Fibroblast of lung (primary cell): ENCODE measurements around the gene TBC1D19. TPM values are rescaled to one million over a fixed set of nuclear protein-coding genes. Genes with fewer than 3 reads are reported as not detected.
"Not testable (repeated sequence)": the region's sequence is repeated elsewhere in the genome, so short reads cannot be mapped to it uniquely, and the experiment has no call there.

Experiments used
- DNase-seq, 2 donors: peaks; one replicate each; pipeline versions ENCODE4 v3.0.0 to v3.0.0-alpha.2; 2010; ENCODE audit warnings: low read depth in 2 of 2
- H2AFZ ChIP-seq: 2 replicates; pipeline ENCODE4 v1.5.1; 2012; ENCODE audit warnings: low read length, control low read depth, inconsistent platforms
- H3K27ac ChIP-seq: 2 replicates; pipeline ENCODE4 v1.5.1; 2011; ENCODE audit warnings: low read length, control low read depth; ENCODE audit not compliant: insufficient read depth
- H3K27me3 ChIP-seq: 2 replicates; pipeline ENCODE4 v1.5.1; 2011; ENCODE audit warnings: mild to moderate bottlenecking, low read length; ENCODE audit not compliant: control insufficient read depth, insufficient read depth
- H3K36me3 ChIP-seq: 2 replicates; pipeline ENCODE4 v1.5.1; 2011; ENCODE audit warnings: low read length; ENCODE audit not compliant: control insufficient read depth, insufficient read depth
- H3K4me1 ChIP-seq: 2 replicates; pipeline ENCODE4 v1.5.1; 2011; ENCODE audit warnings: low read length; ENCODE audit not compliant: control insufficient read depth, insufficient read depth; ENCODE audit errors: extremely low read depth
- H3K4me2 ChIP-seq: 2 replicates; pipeline ENCODE4 v1.5.1; 2011; ENCODE audit warnings: low read length, control low read depth; ENCODE audit not compliant: insufficient read depth; ENCODE audit errors: extremely low read depth
- H3K4me3 ChIP-seq, 4 experiments: fragments of 200-600 bp in 1 of 4; sonication (generic) in 1 of 4; replicated peaks in 1 of 4; 2 replicates each; pipeline ENCODE4 v1.5.1; 2011 to 2016; ENCODE audit warnings: low read length in 4 of 4, low read depth in 3 of 4, mild to moderate bottlenecking in 3 of 4, control low read depth in 2 of 4, inconsistent platforms in 1 of 4, mixed read lengths in 1 of 4; ENCODE audit not compliant: insufficient read depth in 1 of 4; ENCODE audit errors: control extremely low read depth in 1 of 4
- H3K79me2 ChIP-seq: 2 replicates; pipeline ENCODE4 v1.5.1; 2012; ENCODE audit warnings: mild to moderate bottlenecking, low read length, inconsistent platforms; ENCODE audit not compliant: control insufficient read depth, insufficient read depth
- H3K9ac ChIP-seq: 2 replicates; pipeline ENCODE4 v1.5.1; 2011; ENCODE audit warnings: mild to moderate bottlenecking, low read length, control low read depth; ENCODE audit not compliant: insufficient read depth
- H3K9me3 ChIP-seq: 2 replicates; pipeline ENCODE4 v1.5.1; 2012; ENCODE audit warnings: low read depth, low read length; ENCODE audit not compliant: control insufficient read depth, insufficient read depth
- H4K20me1 ChIP-seq: 2 replicates; pipeline ENCODE4 v1.5.1; 2011; ENCODE audit warnings: low read length; ENCODE audit not compliant: control insufficient read depth, insufficient read depth; ENCODE audit errors: extremely low read depth
- EZH2 ChIP-seq: IDR thresholded peaks from 2 replicates; pipeline ENCODE4 v1.5.1; 2012; ENCODE audit warnings: low read length, control low read depth, mild to moderate bottlenecking; ENCODE audit errors: missing control alignments
- polyA plus RNA-seq, 2 donors: library from polyadenylated mRNA; depleted of rRNA in 1 of 2; stranded (reverse) in 1 of 2; unstranded in 1 of 2; fragments of >200 nt; gene quantifications; 2 replicates each; pipeline ENCODE4 v1.2.1, GENCODE V29; 2011 to 2012; ENCODE audit warnings: missing spikeins in 1 of 2
- total RNA-seq: library from RNA; depleted of rRNA; stranded (reverse); fragments of >200 nt; gene quantifications from 2 replicates; pipeline ENCODE4 v1.2.1, GENCODE V29; 2014
- TF ChIP-seq, protein P1 (sequence below), 2 donors: IDR thresholded peaks in 1 of 2; conservative IDR thresholded peaks in 1 of 2; 1 replicate in 1 of 2; 2 replicates in 1 of 2; pipeline ENCODE4 v1.5.1; 2011 to 2012; ENCODE audit warnings: low read length in 2 of 2, control low read depth in 1 of 2, inconsistent platforms in 1 of 2, low read depth in 1 of 2, mild to moderate bottlenecking in 1 of 2

TBC1D19 gene
- total and polyA plus RNA-seq, 2 donors (not counting 1 experiment from before 2014, with no cell fraction given): 38.2 to 132 TPM

GRCh38 chr4:26621366-26621765, 37.5 kb downstream of the TBC1D19 start:
- Histone ChIP-seq H3K4me1 (peaks cover 3% of the 10 kb centered on the region), H3K9ac (no peak overlapping the region), H3K36me3 (no peaks in the 10 kb centered on the region), H4K20me1 (no peaks in the 10 kb centered on the region), H3K79me2 (no peaks in the 10 kb centered on the region), H3K27me3 (no peaks in the 10 kb centered on the region), H3K9me3 (no peaks in the 10 kb centered on the region), H3K27ac (no peak overlapping the region), H2AFZ (no peak overlapping the region), H3K4me2 (no peak overlapping the region), H3K4me3 (no peak overlapping the region)
- TF ChIP-seq, protein P1, sequence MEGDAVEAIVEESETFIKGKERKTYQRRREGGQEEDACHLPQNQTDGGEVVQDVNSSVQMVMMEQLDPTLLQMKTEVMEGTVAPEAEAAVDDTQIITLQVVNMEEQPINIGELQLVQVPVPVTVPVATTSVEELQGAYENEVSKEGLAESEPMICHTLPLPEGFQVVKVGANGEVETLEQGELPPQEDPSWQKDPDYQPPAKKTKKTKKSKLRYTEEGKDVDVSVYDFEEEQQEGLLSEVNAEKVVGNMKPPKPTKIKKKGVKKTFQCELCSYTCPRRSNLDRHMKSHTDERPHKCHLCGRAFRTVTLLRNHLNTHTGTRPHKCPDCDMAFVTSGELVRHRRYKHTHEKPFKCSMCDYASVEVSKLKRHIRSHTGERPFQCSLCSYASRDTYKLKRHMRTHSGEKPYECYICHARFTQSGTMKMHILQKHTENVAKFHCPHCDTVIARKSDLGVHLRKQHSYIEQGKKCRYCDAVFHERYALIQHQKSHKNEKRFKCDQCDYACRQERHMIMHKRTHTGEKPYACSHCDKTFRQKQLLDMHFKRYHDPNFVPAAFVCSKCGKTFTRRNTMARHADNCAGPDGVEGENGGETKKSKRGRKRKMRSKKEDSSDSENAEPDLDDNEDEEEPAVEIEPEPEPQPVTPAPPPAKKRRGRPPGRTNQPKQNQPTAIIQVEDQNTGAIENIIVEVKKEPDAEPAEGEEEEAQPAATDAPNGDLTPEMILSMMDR (conservative IDR thresholded peaks at IDR 0.05 in 1 of 2, IDR thresholded peaks at IDR 0.05 in 1 of 2; ENCODE audit: low read depth in 1 of 2, low read length in 2 of 2): no peak
- no peak for TF ChIP-seq EZH2
- DNase-seq: no peak

GRCh38 chr4:26622913-26623312, 39.0 kb downstream of the TBC1D19 start:
- Histone ChIP-seq H3K27me3 (no peaks in the 10 kb centered on the region), H3K4me3 (no peak overlapping the region), H3K4me2 (no peak overlapping the region), H3K4me1 (peaks cover 3% of the 10 kb centered on the region), H3K9ac (no peak overlapping the region), H4K20me1 (no peaks in the 10 kb centered on the region), H3K36me3 (no peaks in the 10 kb centered on the region), H3K27ac (no peak overlapping the region), H3K9me3 (no peaks in the 10 kb centered on the region), H2AFZ (no peak overlapping the region), H3K79me2 (no peaks in the 10 kb centered on the region)
- no peak for DNase-seq
- TF ChIP-seq, protein P1 (conservative IDR thresholded peaks at IDR 0.05 in 1 of 2, IDR thresholded peaks at IDR 0.05 in 1 of 2; ENCODE audit: low read depth in 1 of 2, low read length in 2 of 2): no peak
- TF ChIP-seq EZH2: no peak

GRCh38 chr4:26626658-26627057, 42.8 kb downstream of the TBC1D19 start:
- not testable (repeated sequence) for H2AFZ ChIP-seq, H3K4me1 ChIP-seq, H3K27me3 ChIP-seq, H3K36me3 ChIP-seq, H3K79me2 ChIP-seq, H3K9ac ChIP-seq, H3K4me2 ChIP-seq, H3K4me3 ChIP-seq, H3K9me3 ChIP-seq, H3K27ac ChIP-seq, DNase-seq, H4K20me1 ChIP-seq
